Left lung (tissue), 10 donors: ENCODE measurements around the gene SMCO2. TPM values are rescaled to one million over a fixed set of nuclear protein-coding genes. Genes with fewer than 3 reads are reported as not detected.

Experiments used
- ATAC-seq: fragments of 200-7000 bp; cut with Tn5 transposase; one replicate; pipeline ENCODE4 v1.9.1; 2020; ENCODE audit warnings: moderate library complexity
- DNase-seq, 4 donors: peaks; one replicate each; pipeline ENCODE4 v3.0.0-alpha.2; 2013 to 2020
- H3K27ac ChIP-seq, 2 donors: fragments of 200-600 bp; sonication (generic) in 1 of 2; one replicate each; pipeline versions ENCODE4 v1.5.0 to v1.8.0; 2020 to 2021
- H3K27me3 ChIP-seq, 2 donors: fragments of 200-600 bp; sonication (generic) in 1 of 2; one replicate each; pipeline versions ENCODE4 v1.5.0 to v1.8.0; 2020 to 2021
- H3K36me3 ChIP-seq, 2 donors: fragments of 200-600 bp; sonication (generic) in 1 of 2; one replicate each; pipeline versions ENCODE4 v1.5.0 to v1.8.0; 2020 to 2021
- H3K4me1 ChIP-seq, 2 donors: fragments of 200-600 bp; one replicate each; pipeline ENCODE4 v1.8.0; 2021
- H3K4me3 ChIP-seq, 2 donors: fragments of 200-600 bp; sonication (generic) in 1 of 2; one replicate each; pipeline versions ENCODE4 v1.5.0 to v1.8.0; 2020 to 2021; ENCODE audit warnings: mild to moderate bottlenecking in 1 of 2
- H3K9me3 ChIP-seq, 2 donors: fragments of 200-600 bp; sonication (generic) in 1 of 2; one replicate each; pipeline versions ENCODE4 v1.5.0 to v1.8.0; 2020 to 2021
- CTCF ChIP-seq, 2 donors: fragments of 200-600 bp; sonication (generic) in 1 of 2; IDR thresholded peaks; one replicate each; pipeline versions ENCODE4 v1.5.0 to v1.8.0; 2021; ENCODE audit warnings: antibody characterized with exemption in 2 of 2
- intact Hi-C, 2 donors: fragments of 100-400 bp; cut with DNase I; formaldehyde crosslinking; loops; one replicate each; pipeline versions ENCODE4 v1.11.2 to v1.14.2; 2022
- polyA plus RNA-seq, 6 donors: library from polyadenylated mRNA; unstranded; fragments of 120-200 nt; gene quantifications; one replicate each; pipeline ENCODE4 v1.2.1, GENCODE V29; 2013; ENCODE audit not compliant: insufficient read length in 6 of 6
- total RNA-seq, 2 donors: library from RNA; stranded (reverse); fragmentation: NEBNext Ultra II Directional; extraction: Animal tissue kit (Norgen Biotek cat#: 25700); gene quantifications; one replicate each; pipeline ENCODE4 v1.2.1, GENCODE V29; 2021
- donor health status: DM: no; HTN: yes; CAD: no.
- donor health status: DM: no; HTN: no; CAD: no.

Gene SMCO2
- total and polyA plus RNA-seq, 8 donors, result 0.17 to 0.60 (median 0.27) TPM; not detected in 2

- no peak for TF ChIP-seq CTCF (IDR thresholded peaks at IDR 0.05)
- DNase-seq (no peak), ATAC-seq (no peak)
- Histone ChIP-seq H3K36me3 (no peaks in the 10 kb centered on the region), H3K27me3 (no peaks in the 10 kb centered on the region), H3K4me1 (no peaks in the 10 kb centered on the region), H3K27ac (no peak overlapping the region), H3K4me3 (no peak overlapping the region), H3K9me3 (peaks cover 0 to 31% of the 10 kb centered on the region in 2 donors)
- intact Hi-C loops, result no loop called here
Measured at GRCh38 chr12:27477049-27477448, 30.5 kb downstream of the SMCO2 start.

DNA sequence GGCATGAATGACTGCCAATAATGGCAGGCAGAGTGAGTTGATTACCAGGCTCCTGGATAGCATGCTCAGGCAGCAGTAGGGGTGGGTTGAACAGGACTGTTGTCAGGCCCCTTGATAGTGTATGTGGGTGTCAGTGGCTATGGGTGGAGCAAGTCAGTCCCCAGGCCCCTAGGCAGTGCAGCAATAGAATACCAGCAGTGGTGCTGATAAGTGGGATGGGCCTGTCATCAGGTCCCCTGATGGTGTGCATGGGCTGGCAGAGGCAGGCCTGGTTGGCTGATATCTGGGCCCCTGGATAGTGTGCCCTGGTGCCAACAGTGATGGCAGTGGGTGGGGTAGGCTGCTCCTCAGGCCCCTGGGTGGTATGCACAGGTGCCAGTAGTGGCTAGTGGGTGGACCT, 32.4 kb downstream of the SMCO2 start:
- H3K9me3 ChIP-seq, result peaks cover 0 to 31% of the 10 kb centered on the region in 2 donors
- no peak for TF ChIP-seq CTCF (IDR thresholded peaks at IDR 0.05)
- ATAC-seq, result no peak

GRCh38 chr12:27480016-27480415, 33.5 kb downstream of the SMCO2 start:
- peaks cover 0 to 31% of the 10 kb centered on the region in 2 donors for H3K9me3 ChIP-seq
- H3K4me1 ChIP-seq, result no peaks in the 10 kb centered on the region
- DNase-seq (no peak), ATAC-seq (no peak)
- TF ChIP-seq CTCF (IDR thresholded peaks at IDR 0.05), result no peak
- no peak overlapping the region for H3K27ac ChIP-seq
- no peaks in the 10 kb centered on the region for H3K27me3 ChIP-seq
- intact Hi-C loops, result no loop called here
- H3K4me3 ChIP-seq, result no peak overlapping the region
- no peaks in the 10 kb centered on the region for H3K36me3 ChIP-seq

More for the DNA sequence above, 32.4 kb downstream of the SMCO2 start:
- Histone ChIP-seq H3K27me3 (no peaks in the 10 kb centered on the region), H3K4me3 (no peak overlapping the region), H3K36me3 (no peaks in the 10 kb centered on the region), H3K27ac (no peak overlapping the region), H3K4me1 (no peaks in the 10 kb centered on the region)
- intact Hi-C loops, result no loop called here
- no peak for DNase-seq

DNA sequence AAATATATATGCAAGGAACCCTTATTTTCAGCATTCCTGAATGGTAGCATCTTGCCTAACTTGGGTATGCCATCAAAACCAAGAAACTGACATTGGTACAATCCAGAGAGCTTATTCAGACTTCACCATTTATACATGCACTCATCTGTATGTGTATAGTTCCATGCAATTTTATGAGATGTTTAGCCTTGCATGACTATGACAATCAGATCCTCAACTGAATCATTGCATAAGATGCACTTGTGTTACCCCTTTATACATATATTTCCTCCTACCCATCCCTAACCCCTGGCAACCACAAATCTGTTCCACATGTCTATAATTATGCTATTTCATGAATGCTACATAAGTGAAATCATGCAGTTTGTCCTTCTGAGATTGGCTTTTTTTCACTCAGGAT, 40.4 kb downstream of the SMCO2 start:
- no peaks in the 10 kb centered on the region for H3K27me3 ChIP-seq
- no peaks in the 10 kb centered on the region for H3K9me3 ChIP-seq
- no peaks in the 10 kb centered on the region for H3K4me1 ChIP-seq
- no peaks in the 10 kb centered on the region for H3K36me3 ChIP-seq
- TF ChIP-seq CTCF (IDR thresholded peaks at IDR 0.05), result no peak
- intact Hi-C loops, result no loop called here
- DNase-seq (no peak), ATAC-seq (no peak)
- no peak overlapping the region for H3K27ac ChIP-seq
- H3K4me3 ChIP-seq, result no peak overlapping the region

DNA sequence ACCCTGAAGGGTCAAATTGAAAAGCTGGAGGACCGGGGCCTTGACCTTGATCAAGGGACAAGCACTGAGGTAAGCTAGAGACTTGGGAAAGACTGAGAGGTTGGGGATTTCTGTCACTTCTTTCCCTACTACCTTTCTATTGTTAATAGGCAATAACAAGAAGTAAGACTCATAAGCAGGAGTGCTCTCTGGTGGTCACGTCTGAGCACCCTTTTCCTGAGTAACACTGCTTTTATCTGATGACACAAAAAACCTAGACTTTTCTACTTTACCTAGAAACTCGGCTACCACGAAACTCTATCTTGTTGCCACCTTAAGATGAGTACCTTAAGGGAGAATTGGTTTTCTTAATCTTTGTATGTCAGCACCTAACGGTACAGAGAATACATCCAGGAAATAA, 41.9 kb downstream of the SMCO2 start:
- TF ChIP-seq CTCF (IDR thresholded peaks at IDR 0.05), result no peak
- Histone ChIP-seq H3K4me3 (no peak overlapping the region), H3K4me1 (no peaks in the 10 kb centered on the region), H3K27ac (no peak overlapping the region), H3K27me3 (no peaks in the 10 kb centered on the region), H3K36me3 (no peaks in the 10 kb centered on the region), H3K9me3 (no peaks in the 10 kb centered on the region)
- no peak for ATAC-seq
- intact Hi-C loops, result no loop called here
- DNase-seq, result no peak
